ENCODE measurements around the gene PKP2.
"Not testable (repeated sequence)": the region's sequence is repeated elsewhere in the genome, so short reads cannot be mapped to it uniquely, and the experiment has no call there.

DNA sequence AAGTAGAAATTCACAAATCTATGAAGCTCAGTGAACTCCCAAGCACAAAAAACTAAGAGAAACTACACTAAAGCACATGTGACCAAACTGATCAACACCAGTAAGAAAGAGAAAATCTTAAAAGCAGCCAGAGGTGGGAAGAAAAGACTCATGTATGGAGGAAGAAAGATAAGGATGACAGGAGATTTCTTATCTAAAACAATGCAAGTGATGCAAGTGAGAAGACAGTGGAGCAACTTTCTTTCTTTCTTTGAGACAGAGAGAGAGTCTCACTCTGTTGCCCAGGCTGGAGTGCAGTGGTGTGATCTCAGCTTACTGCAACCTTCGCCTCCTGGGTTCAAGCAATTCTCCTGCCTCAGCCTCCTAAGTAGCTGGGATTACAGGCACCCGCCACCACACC lies 34.9 kb downstream of the PKP2 start:
- not testable (repeated sequence) for TF ChIP-seq CTCF (IDR thresholded peaks at IDR 0.05; ENCODE audit: low read depth, low read length); MAX (IDR thresholded peaks at IDR 0.05; ENCODE audit: low read depth, low read length); POLR2A (IDR thresholded peaks at IDR 0.05; ENCODE audit: extremely low read depth, insufficient read length)
